GM18858 (cell line): ENCODE results near the gene DHRS9.

Experiments
- ATAC-seq: cut with Tn5 transposase; IDR thresholded peaks from one replicate; pipeline ENCODE4 v1.9.1; 2021; ENCODE audit not compliant: unreplicated experiment

Gene DHRS9

DNA sequence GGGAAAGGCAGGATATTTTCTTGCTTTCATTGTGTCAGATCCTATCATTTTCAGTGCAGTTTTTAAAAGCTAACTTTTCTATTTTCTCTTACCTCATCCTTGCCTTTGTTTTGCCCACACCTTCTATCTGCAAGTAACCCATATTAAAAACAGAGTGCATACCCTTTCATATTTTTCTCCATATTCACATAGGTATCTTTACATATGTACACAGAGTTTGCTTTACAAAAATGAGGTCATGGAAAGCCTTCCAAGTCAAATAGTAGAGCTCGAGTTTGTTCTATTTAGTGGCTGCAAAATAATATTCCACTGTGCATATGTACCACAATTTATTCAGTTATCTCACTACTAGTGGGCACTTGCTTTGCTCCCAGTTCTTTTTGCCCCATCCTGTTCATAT lies 3.9 kb upstream of the DHRS9 start:
- ATAC-seq = no peak

GRCh38 chr2:169065864-169066517 lies 3.4 kb upstream of the DHRS9 start:
- ATAC-seq = no peak

GRCh38 chr2:169066897-169067296 lies 2.5 kb upstream of the DHRS9 start:
- ATAC-seq = no peak

GRCh38 chr2:169069833-169070232 lies 470 bp downstream of the DHRS9 start:
- no peak for ATAC-seq

- no peak for ATAC-seq
Measured at GRCh38 chr2:169071455-169071854, 2.1 kb downstream of the DHRS9 start.

GRCh38 chr2:169072163-169072925 lies 3.0 kb downstream of the DHRS9 start:
- peak; percentile 41 for ATAC-seq

GRCh38 chr2:169073211-169073962 lies 4.0 kb downstream of the DHRS9 start:
- no peak for ATAC-seq

- no peak for ATAC-seq
Measured at GRCh38 chr2:169073963-169074751, 4.8 kb downstream of the DHRS9 start.

DNA sequence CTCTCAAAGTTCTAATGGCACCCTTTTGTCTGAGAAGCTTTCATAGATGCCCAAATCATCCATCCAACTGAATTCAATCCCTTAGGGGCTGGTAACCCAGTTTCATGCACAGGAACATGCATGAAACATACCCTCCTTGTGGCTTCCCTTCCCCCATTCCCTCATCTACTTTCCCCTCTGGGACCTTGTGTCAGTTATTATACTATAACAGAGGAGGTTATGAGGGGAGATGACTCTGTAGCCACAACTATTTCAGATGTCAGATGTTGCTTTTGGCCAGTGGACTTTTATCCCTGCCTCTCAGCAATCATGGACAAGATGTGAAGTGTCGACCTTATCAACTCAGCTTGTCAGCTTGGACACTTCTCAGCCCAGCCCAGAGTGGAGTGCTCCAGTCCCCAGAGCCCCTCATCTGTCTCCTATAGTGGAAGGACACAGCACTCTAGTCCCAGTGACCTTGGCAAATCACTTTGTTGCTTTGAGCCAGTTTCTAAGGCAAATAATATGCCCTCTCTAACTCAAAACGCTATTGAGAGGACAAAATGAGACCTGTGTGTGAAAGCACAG lies 8.4 kb downstream of the DHRS9 start:
- ATAC-seq = no peak

GRCh38 chr2:169080250-169081069 lies 11.1 kb downstream of the DHRS9 start:
- ATAC-seq = peak; percentile 80

GRCh38 chr2:169081551-169081950 lies 12.2 kb downstream of the DHRS9 start:
- ATAC-seq = no peak

DNA sequence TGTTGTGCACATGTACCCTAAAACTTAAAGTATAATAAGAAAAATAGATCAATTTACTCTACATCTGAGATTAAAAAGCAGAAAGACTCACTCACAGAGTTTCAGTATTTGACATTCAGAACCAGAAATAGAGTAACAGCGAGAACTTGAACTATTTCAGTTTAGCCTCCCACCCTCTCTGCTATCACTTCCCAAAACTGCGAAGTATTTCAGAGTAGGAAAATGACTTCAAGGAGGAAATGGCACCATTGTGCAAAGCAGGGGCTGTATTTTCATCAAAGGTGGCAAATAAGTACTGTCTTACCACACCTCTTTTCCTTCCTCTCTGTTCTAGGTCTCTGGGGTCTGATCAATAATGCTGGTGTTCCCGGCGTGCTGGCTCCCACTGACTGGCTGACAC lies 13.6 kb downstream of the DHRS9 start:
- ATAC-seq = peak; percentile 68

GRCh38 chr2:169086893-169087467 lies 17.6 kb downstream of the DHRS9 start:
- no peak for ATAC-seq

GRCh38 chr2:169087757-169088379 lies 18.5 kb downstream of the DHRS9 start:
- ATAC-seq = no peak

- ATAC-seq = no peak
Measured at GRCh38 chr2:169089182-169089581, 19.8 kb downstream of the DHRS9 start.

- no peak for ATAC-seq
Measured at GRCh38 chr2:169090133-169090820, 20.9 kb downstream of the DHRS9 start.

DNA sequence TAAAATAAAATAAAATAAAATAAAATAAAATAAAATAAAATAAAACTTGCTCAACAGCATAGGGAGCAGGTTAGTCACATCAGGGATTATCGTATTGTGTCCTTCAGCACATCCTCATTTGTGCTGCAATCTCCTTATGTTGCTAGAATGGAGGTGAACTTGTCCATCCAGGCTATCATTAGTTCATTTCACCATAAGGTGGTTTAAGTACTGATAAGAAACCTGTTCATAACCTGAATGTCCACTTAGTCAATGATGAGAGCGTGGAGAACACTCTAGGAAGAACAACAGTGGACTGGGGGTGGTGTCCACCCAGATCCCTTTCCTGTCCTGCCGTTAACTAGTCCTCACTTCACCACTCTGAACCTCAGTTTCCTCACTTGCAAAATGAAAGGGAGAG lies 21.9 kb downstream of the DHRS9 start:
- no peak for ATAC-seq

- no peak for ATAC-seq
Measured at GRCh38 chr2:169091761-169092519, 22.6 kb downstream of the DHRS9 start.
